Body of pancreas (tissue), 4 donors: ENCODE data around the gene MAPK8IP1.

Experiments used
- POLR2A ChIP-seq, 3 donors: fragments of 450-650 bp; IDR thresholded peaks; one replicate each; pipeline ENCODE4 v1.6.1; 2016; ENCODE audit warnings: antibody characterized with exemption in 3 of 3, mild to moderate bottlenecking in 2 of 3
- TF ChIP-seq, protein P1 (sequence below), 7 experiments: fragments of 450-650 bp in 4 of 7; fragments of 200-600 bp in 3 of 7; sonication (generic) in 3 of 7; IDR thresholded peaks; one replicate each; pipeline ENCODE4 v1.5.1; 2016 to 2019; ENCODE audit warnings: antibody characterized with exemption in 7 of 7

DNA sequence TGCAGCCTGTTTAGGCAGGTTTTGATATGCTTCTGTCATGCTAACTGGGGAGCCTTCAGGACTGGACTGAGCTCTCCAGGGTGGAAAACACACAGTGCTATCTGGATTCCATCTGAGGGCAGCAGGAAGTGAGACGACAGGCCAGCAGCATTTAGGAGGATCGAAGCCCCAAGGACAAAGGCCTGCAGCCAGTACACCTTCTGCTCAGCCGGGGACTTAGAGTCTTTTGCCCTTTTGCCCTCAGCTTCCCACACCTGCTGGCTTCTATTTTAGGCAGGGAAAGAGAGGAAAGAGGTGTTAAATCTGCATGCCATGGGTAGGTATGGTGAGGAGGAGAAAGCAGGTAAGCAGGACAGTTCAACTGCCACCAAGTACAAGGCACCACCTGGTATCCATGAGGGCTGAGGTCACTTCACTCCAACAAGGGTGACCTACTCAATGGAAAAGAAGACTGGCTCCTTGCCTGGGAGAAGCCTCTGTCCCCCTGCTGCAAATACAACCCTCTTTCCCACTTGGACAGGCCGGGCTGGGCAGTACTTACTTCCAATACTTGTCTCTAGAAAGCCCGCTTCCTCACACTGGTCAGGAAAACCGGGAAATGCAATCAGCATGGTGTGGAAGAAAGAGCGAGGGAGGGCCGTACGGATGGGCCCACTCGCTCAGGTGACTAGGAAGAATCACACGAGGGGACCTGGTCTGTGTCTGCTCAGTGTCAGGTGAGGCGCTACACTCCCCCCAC is 49.3 kb downstream of the MAPK8IP1 start:
- no peak for TF ChIP-seq POLR2A (IDR thresholded peaks at IDR 0.05)
- TF ChIP-seq, protein P1, sequence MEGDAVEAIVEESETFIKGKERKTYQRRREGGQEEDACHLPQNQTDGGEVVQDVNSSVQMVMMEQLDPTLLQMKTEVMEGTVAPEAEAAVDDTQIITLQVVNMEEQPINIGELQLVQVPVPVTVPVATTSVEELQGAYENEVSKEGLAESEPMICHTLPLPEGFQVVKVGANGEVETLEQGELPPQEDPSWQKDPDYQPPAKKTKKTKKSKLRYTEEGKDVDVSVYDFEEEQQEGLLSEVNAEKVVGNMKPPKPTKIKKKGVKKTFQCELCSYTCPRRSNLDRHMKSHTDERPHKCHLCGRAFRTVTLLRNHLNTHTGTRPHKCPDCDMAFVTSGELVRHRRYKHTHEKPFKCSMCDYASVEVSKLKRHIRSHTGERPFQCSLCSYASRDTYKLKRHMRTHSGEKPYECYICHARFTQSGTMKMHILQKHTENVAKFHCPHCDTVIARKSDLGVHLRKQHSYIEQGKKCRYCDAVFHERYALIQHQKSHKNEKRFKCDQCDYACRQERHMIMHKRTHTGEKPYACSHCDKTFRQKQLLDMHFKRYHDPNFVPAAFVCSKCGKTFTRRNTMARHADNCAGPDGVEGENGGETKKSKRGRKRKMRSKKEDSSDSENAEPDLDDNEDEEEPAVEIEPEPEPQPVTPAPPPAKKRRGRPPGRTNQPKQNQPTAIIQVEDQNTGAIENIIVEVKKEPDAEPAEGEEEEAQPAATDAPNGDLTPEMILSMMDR (IDR thresholded peaks at IDR 0.05) = no peak
